HEK293T (cell line): ENCODE data around the gene TEX13B.

Experiments
- CTCF ChIA-PET: fragments of 350-600 bp; formaldehyde crosslinking; extraction: SDS; loops from one replicate; lab custom pipeline; 2021; ENCODE audit warnings: antibody characterized with exemption, inconsistent platforms; lab: Yijun Ruan, JAX
- POLR2A ChIA-PET: fragments of 350-600 bp; formaldehyde crosslinking; extraction: SDS; loops from one replicate; lab custom pipeline; 2020; ENCODE audit warnings: antibody characterized with exemption, inconsistent platforms; lab: Yijun Ruan, JAX
- DNase-seq: peaks from one replicate; pipeline ENCODE4 v3.0.0; 2012; ENCODE audit warnings: mixed read lengths; ENCODE audit errors: extremely low spot score
- BHLHE40 ChIP-seq: fragments of 450-650 bp; IDR thresholded peaks from 2 replicates; pipeline ENCODE4 v1.6.1; 2016; ENCODE audit warnings: mild to moderate bottlenecking, moderate library complexity, borderline replicate concordance
- CTBP1 ChIP-seq: fragments of 450-650 bp; IDR thresholded peaks from 2 replicates; pipeline ENCODE4 v1.6.1; 2016; ENCODE audit warnings: borderline replicate concordance
- FOXA1 ChIP-seq: fragments of 450-650 bp; IDR thresholded peaks from 2 replicates; pipeline ENCODE4 v1.6.1; 2016; ENCODE audit warnings: mild to moderate bottlenecking
- FOXK2 ChIP-seq: fragments of 450-650 bp; IDR thresholded peaks from 2 replicates; pipeline ENCODE4 v1.6.1; 2016; ENCODE audit warnings: mild to moderate bottlenecking
- L3MBTL2 ChIP-seq: fragments of 450-650 bp; conservative IDR thresholded peaks from 2 replicates; pipeline ENCODE4 v1.6.1; 2016; ENCODE audit warnings: mild to moderate bottlenecking
- NFRKB ChIP-seq: fragments of 450-650 bp; IDR thresholded peaks from 2 replicates; pipeline ENCODE4 v1.6.1; 2016; ENCODE audit warnings: mild to moderate bottlenecking, moderate library complexity
- TARDBP ChIP-seq: fragments of 450-650 bp; IDR thresholded peaks from 2 replicates; pipeline ENCODE4 v1.6.1; 2016
- TF ChIP-seq, protein P1 (sequence below): fragments of 450-650 bp; IDR thresholded peaks from 2 replicates; pipeline ENCODE4 v1.6.1; 2016

Gene TEX13B

DNA sequence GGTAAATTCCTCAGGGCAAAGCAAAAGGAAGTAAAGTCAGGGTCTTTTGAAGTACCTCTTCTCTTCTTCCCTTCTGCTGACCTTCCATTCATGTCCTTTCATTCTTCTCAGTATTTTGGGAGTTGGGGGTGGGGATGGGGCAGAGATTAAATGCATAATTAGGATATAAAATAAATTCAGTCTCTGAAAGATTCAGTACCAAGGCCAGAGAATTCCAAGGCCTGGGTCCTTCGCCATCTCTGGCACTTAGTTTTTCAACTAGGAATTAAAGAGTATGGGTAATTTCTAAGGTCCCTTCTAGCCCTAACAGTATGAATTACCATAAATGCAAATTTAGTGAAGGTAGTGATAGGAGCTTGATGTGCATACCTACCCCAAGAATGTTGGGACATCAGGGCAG lies 47.9 kb downstream of the TEX13B start:
- DNase-seq, result no peak
- TF ChIP-seq TARDBP (no peak), CTBP1 (no peak), FOXK2 (no peak), FOXA1 (no peak), L3MBTL2 (no peak), BHLHE40 (no peak), NFRKB (no peak)
- TF ChIP-seq, protein P1, sequence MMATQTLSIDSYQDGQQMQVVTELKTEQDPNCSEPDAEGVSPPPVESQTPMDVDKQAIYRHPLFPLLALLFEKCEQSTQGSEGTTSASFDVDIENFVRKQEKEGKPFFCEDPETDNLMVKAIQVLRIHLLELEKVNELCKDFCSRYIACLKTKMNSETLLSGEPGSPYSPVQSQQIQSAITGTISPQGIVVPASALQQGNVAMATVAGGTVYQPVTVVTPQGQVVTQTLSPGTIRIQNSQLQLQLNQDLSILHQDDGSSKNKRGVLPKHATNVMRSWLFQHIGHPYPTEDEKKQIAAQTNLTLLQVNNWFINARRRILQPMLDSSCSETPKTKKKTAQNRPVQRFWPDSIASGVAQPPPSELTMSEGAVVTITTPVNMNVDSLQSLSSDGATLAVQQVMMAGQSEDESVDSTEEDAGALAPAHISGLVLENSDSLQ, result no peak
- POLR2A ChIA-PET, result no interaction called here
- CTCF ChIA-PET, result interaction anchor here (0.9 kb wide), 1 partner anchor 45 kb away, joined by 3 read pairs; no protein-coding TSS in a partner anchor
